Measurements from ENCODE around the gene CAMK2A.

CAMK2A gene

GRCh38 chr5:150188146-150188842 lies 101.3 kb downstream of the CAMK2A start:
- DNase-seq (ENCODE audit: low read depth in 2 of 2): no peak

GRCh38 chr5:150186897-150187296 lies 102.7 kb downstream of the CAMK2A start:
- no peak for DNase-seq (ENCODE audit: low read depth in 2 of 2)

- no peak for DNase-seq (ENCODE audit: low read depth in 2 of 2)
Measured at GRCh38 chr5:150186137-150186536, 103.4 kb downstream of the CAMK2A start.

DNA sequence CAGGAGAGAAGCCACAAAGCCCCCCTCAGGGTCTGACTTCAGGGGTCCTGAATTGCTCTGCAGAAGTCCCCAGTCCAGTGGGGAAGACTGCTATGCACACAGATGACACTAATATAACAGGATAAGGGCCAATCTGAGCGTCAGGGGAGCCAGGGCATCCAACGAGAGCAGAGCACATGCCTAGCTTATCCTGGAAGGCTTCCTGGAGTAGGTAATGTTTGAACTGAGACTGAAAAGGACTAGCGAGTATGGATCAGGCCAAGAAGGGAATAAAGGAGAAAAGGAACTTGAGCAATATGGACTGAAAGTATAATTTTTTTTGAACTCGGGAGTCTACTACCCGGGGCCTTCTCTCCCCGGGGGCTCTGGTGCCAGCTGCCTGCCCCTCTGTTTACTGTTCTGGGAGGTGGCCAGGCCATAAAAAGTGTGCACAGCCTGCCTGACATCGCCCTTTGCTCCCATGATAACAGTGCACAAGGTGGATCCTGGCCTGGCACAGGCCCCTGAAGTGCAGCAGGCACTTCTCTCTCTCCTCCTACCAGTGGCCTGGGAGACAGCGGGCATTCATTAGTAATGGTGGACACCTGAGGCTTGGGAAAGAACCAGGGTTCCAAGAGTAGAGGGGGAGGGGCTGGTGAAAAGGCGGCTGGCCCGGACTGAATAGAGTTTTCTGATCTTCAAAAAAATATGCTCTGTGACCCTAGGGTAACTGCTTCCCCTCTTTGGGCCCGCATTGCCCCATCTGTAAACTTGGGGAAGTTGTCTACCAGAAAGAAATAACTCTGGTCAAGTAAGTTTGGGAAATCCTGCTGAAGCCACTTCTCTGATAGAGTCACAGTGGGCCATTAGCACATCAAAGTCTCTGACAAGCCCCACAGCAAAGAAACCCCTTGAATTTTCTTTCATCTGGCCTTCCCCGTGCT lies 104.3 kb downstream of the CAMK2A start:
- no peak for DNase-seq (ENCODE audit: low read depth in 2 of 2)

GRCh38 chr5:150184006-150184405 lies 105.6 kb downstream of the CAMK2A start:
- no peak for DNase-seq (ENCODE audit: low read depth in 2 of 2)

GRCh38 chr5:150183436-150183835 lies 106.1 kb downstream of the CAMK2A start:
- DNase-seq (ENCODE audit: low read depth in 2 of 2): no peak

DNA sequence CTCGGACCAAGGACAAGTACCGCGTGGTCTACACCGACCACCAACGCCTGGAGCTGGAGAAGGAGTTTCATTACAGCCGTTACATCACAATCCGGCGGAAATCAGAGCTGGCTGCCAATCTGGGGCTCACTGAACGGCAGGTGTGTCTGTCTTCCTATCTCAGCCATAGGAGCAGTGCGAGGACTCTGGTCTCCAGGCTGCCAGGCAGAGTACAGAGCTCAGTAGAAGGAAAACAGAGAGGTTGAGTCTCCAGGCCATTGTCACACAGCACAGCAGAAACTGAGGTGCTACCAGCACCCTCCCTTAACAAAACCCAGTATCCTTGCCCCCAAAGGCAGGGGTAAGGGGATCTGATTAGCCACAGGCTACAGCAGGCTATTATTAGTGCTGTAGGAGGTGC lies 106.8 kb downstream of the CAMK2A start:
- DNase-seq (ENCODE audit: low read depth in 2 of 2): no peak

- DNase-seq (ENCODE audit: low read depth in 2 of 2): no peak
Measured at GRCh38 chr5:150181766-150182545, 107.6 kb downstream of the CAMK2A start.

GRCh38 chr5:150181027-150181426 lies 108.5 kb downstream of the CAMK2A start:
- DNase-seq (ENCODE audit: low read depth in 2 of 2): no peak

DNA sequence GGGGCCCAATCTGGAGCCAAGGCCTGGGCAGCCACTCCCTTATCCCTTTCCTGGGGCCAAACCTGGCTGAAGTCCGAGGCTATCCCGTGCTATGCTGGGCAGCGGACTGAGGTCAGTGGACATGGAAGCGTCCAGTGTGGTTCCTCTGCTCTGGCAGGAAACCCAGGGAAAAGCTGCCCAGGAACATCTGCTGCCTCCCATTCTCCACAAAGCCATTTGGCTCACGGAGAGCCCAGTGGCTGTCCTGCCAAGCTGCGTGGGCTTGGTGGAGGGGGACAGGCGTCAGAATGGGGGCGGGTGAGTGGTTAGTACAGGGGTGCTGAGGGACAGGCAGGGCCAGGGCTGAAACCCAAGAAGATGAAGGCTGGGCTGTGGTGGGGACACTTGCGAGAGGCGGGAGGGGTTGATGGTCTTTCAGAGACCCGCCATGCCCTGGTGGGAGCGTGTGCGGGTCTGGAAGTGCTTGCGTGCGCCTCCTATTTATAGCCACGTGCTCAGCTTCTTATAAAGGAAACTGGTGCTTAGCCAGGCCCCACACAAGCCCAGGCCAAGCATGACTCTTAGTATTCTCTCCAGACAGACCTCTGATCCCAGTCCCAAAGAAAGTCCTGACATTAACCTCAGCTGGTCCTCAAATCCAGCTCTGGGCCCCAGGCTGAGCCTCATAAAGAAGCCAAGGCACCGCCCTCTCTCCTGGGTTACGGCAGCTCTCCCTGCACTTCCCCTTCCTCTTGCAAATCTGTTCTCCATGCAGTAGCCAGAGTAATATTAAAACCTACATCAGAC lies 109.1 kb downstream of the CAMK2A start:
- DNase-seq (ENCODE audit: low read depth in 2 of 2): no peak

- DNase-seq (ENCODE audit: low read depth in 2 of 2): no peak
Measured at GRCh38 chr5:150179019-150179620, 110.5 kb downstream of the CAMK2A start.

DNA sequence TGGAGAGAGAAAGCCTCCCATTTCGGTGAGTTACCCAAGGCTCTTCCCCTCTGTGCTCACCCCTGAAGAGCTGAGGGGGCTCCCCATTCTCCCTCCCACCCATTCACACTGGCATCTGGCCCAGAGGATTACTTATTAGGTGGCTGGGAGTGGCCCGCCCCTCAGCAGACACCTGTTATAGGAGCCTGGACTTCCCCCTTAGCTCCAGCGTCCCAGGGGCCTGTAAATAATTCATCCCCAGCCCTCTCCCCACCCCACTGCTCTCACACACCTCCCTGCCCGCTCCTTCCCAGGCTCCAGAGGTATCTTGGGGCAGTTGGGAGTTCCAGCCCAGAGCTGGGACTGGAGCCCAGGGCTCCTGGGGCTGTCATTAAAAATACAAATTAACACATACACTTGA lies 111.3 kb downstream of the CAMK2A start:
- DNase-seq (ENCODE audit: low read depth in 2 of 2): no peak

DNA sequence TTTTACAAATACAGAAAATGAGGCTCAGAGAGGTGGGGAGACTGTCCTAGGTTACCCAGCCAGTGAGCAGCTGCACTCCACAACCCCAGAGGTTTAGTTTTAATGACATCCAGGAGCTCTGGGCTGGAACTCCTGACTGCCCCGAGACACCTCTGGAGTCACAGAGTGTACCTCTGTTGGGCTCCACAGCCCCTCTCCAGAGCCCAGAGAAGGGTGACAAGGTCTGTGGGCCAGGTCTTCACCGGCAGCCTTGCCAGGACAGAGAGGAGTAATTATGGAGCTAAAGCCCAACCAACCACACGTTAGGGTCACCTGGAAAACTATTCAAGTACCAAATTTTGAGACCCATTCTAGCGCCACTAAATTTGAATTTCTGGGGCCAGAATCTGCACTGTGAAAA lies 111.9 kb downstream of the CAMK2A start:
- DNase-seq (ENCODE audit: low read depth in 2 of 2): no peak

DNA sequence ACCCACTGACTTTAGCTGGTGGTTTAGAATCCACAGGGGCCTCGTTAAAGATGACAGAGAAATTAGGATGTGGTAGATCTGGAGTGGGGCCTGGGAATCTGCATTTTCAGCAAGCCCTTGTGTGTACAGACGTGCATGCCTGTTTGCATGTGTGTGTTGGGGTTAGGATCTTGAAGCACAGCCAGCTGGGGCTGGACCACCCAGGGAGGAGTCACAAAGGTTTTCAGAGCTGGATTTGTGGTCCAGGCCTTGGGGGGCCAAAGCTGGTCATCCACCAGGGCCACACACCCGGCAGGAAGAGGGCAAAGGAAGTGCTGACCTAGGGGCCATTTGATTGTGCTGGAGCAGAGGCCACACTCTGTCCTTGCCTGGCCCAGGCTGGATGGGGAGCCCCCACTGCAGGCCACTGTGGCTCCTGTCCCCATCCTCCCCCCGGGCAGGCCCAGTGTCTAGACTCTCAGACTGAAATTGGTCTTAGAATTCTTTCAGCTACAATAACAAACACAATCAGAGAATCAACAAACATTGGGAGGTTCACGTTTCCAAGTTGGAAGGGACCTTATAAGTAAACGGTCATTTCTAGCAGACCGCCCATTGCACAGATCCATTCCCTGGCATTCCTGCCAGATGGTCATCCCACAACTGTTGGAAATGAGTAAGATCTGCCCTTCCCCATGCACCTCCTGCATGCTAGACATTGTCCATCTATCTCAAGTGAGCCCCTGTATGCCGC lies 112.7 kb downstream of the CAMK2A start:
- DNase-seq (ENCODE audit: low read depth in 2 of 2): no peak

- no peak for DNase-seq (ENCODE audit: low read depth in 2 of 2)
Measured at GRCh38 chr5:150175536-150175935, 114.0 kb downstream of the CAMK2A start.

DNA sequence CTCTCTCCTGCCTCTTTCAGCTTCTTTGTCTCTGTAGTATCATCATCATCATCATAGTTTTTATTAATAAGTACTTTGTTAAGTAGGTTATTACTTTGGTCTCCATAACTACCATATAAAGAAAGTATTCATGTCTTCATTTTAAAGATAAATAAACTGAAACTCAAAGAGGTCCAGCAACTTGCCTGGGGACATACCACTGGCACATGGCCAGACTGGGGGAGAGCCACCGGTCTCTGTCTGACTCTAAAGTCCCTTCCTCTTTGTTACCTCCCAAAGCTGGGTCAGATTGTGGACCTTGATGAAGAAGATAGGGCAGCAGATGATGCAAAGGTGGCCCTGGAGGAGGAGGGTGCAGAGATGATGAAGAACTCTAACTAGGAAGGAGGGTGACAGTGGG lies 114.5 kb downstream of the CAMK2A start:
- DNase-seq (ENCODE audit: low read depth in 2 of 2): no peak

DNA sequence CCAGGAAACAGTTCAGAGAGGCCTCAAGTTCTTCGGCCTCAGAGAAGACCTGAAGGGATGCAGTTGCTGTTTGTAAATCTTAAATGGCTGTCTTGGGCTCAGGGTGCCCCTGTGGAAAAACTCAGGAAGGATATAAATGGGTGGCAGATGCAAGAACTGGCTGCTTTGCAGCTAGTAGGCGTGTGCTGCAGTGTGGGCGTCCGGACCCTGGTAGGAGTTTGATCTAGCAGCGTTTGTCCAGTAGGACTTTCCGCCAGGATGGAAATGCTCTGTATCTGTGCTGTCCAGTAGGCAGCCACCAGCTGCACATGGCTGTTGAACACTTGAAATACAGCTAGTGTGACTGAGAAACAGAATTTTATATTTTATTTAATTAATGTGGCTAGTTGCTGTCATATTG lies 115.3 kb downstream of the CAMK2A start:
- no peak for DNase-seq (ENCODE audit: low read depth in 2 of 2)

DNA sequence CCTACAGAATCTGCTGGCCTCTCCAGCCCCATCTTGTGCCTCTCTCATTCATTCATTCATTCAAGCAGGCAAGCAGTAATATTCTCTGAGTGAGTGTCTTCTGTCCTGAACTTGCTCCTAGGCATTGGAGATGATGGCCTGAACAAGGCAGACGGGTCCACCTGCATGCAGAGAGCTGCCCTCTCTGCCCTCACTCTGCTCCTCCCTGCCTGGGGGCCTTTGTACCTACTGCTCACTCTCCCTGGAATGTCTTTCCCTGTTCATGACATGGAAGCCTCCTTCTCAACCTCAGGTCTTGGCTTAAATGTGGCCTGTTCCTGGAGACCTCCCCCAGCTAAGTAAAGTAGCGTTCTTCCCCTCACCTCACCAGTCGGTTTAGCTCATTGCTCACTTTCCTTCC lies 116.4 kb downstream of the CAMK2A start:
- DNase-seq (ENCODE audit: low read depth in 2 of 2): no peak

- DNase-seq (ENCODE audit: low read depth in 2 of 2): no peak
Measured at GRCh38 chr5:150172556-150172955, 117.0 kb downstream of the CAMK2A start.

GRCh38 chr5:150172145-150172544 lies 117.4 kb downstream of the CAMK2A start:
- DNase-seq (ENCODE audit: low read depth in 2 of 2): no peak
